Choroid plexus epithelial cell (primary cell): Measurements from ENCODE around the gene NFAT5.
"Not testable (repeated sequence)": the region's sequence is repeated elsewhere in the genome, so short reads cannot be mapped to it uniquely, and the experiment has no call there.

Source experiments
- DNase-seq: peaks from one replicate; pipeline ENCODE4 v3.0.0-alpha.2; 2010; ENCODE audit warnings: low read depth
- H3K4me3 ChIP-seq: 2 replicates; pipeline ENCODE4 v1.5.1; 2011; ENCODE audit warnings: low read depth, mild to moderate bottlenecking, control low read depth, low read length, moderate library complexity
- TF ChIP-seq, protein P1 (sequence below): conservative IDR thresholded peaks from 2 replicates; pipeline ENCODE4 v1.5.1; 2011; ENCODE audit warnings: low read depth, mild to moderate bottlenecking, control low read depth, inconsistent platforms, low read length, moderate library complexity

NFAT5 gene

GRCh38 chr16:69566240-69566980 lies 644 bp downstream of the NFAT5 start:
- TF ChIP-seq, protein P1, sequence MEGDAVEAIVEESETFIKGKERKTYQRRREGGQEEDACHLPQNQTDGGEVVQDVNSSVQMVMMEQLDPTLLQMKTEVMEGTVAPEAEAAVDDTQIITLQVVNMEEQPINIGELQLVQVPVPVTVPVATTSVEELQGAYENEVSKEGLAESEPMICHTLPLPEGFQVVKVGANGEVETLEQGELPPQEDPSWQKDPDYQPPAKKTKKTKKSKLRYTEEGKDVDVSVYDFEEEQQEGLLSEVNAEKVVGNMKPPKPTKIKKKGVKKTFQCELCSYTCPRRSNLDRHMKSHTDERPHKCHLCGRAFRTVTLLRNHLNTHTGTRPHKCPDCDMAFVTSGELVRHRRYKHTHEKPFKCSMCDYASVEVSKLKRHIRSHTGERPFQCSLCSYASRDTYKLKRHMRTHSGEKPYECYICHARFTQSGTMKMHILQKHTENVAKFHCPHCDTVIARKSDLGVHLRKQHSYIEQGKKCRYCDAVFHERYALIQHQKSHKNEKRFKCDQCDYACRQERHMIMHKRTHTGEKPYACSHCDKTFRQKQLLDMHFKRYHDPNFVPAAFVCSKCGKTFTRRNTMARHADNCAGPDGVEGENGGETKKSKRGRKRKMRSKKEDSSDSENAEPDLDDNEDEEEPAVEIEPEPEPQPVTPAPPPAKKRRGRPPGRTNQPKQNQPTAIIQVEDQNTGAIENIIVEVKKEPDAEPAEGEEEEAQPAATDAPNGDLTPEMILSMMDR = no peak
- peak; percentile 44 for DNase-seq
- H3K4me3 ChIP-seq = peak overlapping the region; percentile 92

DNA sequence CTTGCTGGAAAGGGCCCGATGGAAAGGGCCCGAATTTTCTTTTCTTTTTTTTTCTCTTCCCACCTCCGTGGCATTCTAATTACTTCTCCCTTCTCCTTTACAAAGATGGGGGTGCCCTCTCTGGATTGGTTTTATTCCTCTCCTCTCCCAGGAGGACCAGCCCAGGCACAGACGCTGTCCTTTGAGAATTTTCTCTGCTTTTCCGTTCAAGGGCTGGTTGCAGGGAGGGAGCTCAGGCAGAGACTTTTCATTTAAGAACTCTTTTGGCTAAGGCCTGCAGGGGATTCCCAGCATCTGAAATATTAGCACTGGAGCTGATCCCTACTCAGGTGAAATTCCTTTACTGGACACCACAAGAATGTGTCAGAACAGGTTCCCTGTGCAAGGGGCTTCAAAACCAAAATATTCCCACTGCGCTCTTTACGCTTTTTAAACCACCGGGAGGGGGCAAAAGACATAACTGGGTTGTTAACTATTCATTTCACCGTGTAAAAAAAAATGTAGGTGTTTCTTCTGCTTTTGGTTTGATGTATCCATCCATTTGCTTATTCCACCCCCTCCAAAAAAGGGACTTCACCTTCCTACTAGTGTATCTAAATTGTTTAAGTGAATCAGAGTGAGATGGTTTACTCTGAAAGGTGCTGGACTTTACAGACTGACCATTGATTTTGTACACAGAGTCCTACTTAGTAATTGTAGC lies 1.4 kb downstream of the NFAT5 start:
- TF ChIP-seq, protein P1 = peak; percentile 45
- H3K4me3 ChIP-seq = peak overlapping the region; percentile 92
- DNase-seq = peak; percentile 64

DNA sequence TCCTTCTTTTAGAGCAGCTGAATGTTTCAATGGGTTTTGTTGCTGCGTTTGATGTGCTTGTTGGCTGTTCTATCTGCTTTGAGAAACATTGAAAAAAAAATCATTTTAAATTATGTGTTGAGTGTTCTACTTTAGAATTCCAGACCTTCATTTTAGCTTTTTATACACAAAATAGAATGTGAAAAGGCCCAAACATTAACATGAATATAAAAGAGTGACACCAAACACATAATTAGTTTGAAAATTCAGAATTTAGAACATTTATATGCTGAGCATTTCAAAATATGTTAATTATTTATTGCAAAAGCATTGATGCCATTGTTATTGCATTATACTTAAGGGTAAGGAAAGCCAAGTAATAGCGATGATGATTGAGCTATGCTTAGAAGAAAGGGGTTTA lies 2.9 kb downstream of the NFAT5 start:
- H3K4me3 ChIP-seq = peak overlapping the region; percentile 6
- TF ChIP-seq, protein P1 = no peak
- no peak for DNase-seq

DNA sequence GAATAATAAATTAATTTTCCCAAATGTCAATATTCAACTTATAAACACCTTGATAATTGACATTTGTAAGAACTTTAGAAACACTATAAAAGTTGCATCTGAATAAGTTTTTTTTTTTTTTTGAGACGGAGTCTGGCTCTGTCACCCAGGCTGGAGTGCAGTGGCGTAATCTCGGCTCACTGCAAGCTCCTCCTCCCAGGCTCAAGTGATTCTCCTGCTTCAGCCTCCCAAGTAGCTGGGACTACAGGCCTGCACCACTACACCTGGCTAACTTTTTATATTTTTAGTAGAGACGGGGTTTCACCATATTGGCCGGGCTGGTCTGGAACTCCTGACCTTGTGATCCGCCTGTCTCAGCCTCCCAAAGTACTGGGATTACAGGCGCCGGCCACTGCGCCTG lies 13.0 kb downstream of the NFAT5 start:
- DNase-seq = not testable (repeated sequence)

GRCh38 chr16:69579783-69580481 lies 14.2 kb downstream of the NFAT5 start:
- TF ChIP-seq, protein P1 = no peak
- no peak overlapping the region for H3K4me3 ChIP-seq
- no peak for DNase-seq

More for the DNA sequence above, 13.0 kb downstream of the NFAT5 start:
- not testable (repeated sequence) for H3K4me3 ChIP-seq

DNA sequence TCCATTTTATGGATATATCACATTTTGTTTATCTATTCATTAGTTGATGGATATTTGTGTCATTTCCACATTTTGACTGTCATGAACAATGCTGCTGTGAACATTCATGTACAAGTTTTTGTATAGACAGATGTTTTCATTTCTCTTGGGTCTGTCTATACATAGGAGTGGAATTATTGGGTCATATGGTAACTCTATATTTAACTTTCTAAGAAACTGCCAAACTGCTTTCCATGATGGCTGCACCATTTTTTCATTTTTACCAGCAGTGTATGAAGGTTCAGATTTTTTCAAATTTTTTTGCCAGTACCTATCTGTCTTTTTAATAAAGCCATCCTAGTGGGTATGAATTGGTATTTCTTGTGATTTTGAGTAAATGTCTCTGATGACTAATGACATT lies 15.5 kb downstream of the NFAT5 start:
- TF ChIP-seq, protein P1 = no peak
- H3K4me3 ChIP-seq = no peak overlapping the region
- no peak for DNase-seq

DNA sequence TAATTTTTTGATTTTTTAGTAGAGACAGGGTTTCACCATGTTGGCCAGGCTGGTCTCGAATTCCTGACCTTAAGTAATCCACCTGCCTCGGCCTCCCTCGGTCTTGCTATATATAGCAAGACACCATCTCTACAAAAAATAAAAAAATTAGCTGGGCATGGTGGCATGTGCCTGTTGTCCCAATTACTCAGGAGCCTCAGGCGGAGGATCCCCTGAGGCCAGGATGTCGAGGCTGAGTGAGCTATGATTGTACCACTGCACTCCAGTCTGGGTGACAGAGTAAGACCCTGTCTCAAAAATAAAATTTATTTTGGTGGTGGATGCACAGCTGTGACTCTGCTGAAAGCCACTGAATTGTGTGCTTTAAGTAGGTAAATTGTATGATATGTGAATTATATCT lies 18.7 kb downstream of the NFAT5 start:
- DNase-seq = not testable (repeated sequence)

More for the DNA sequence above, 18.7 kb downstream of the NFAT5 start:
- not testable (repeated sequence) for H3K4me3 ChIP-seq
